HepG2 (cell line): ENCODE measurements around the gene ASCC3. TPM values are rescaled to one million over a fixed set of nuclear protein-coding genes. Genes with fewer than 3 reads are reported as not detected.
A peak's percentile ranks its signal among the peaks of the same experiment; 100 is the strongest.

ENCODE experiments used
- ATAC-seq: fragments of 200-7000 bp; cut with Tn5 transposase; 3 replicates; pipeline ENCODE4 v1.9.1; 2020; ENCODE audit warnings: mild to moderate bottlenecking, moderate library complexity
- BruUV-seq: library from RNA; stranded (reverse); fragments of 400-500 nt; replicated peaks from 2 replicates; lab custom pipeline; 2021; lab: Mats Ljungman, UMichigan
- CTCF ChIA-PET: fragments of 300-600 bp; formaldehyde crosslinking; extraction: SDS; loops from one replicate; lab custom pipeline; 2021; ENCODE audit warnings: low total read pairs, inconsistent platforms, low intra/inter-chr PET ratio; lab: Yijun Ruan, JAX
- POLR2A ChIA-PET: fragments of 350-600 bp; sonication (Branson Sonifier 250); formaldehyde crosslinking; loops from one replicate; lab custom pipeline; 2020; ENCODE audit warnings: antibody characterized with exemption, inconsistent platforms; lab: Yijun Ruan, JAX
- DNase-seq: peaks from one replicate; pipeline ENCODE4 v3.0.0-alpha.2; 2015; ENCODE audit warnings: low spot score
- FAIRE-seq: peaks from 3 replicates; lab custom pipeline; 2011; peaks lifted over from hg19 to GRCh38; lab: Jason Lieb, UNC
- H2AFZ ChIP-seq: one replicate; pipeline ENCODE4 v1.6.1; 2011; ENCODE audit warnings: low read length, inconsistent platforms
- H3K27ac ChIP-seq: fragments of 300-600 bp; 3 replicates; pipeline ENCODE4 v1.8.0; 2011; ENCODE audit warnings: mixed run types, mild to moderate bottlenecking, mixed read lengths, low read length, inconsistent platforms; ENCODE audit not compliant: insufficient read depth; ENCODE audit errors: extremely low read length
- H3K27me3 ChIP-seq, 2 experiments: fragments of 200-600 bp in 1 of 2; 2 replicates in 1 of 2; 3 replicates in 1 of 2; pipeline versions ENCODE4 v1.6.0 to v1.8.0; 2011; ENCODE audit warnings: low read length in 2 of 2, mild to moderate bottlenecking in 2 of 2, moderate library complexity in 2 of 2, inconsistent platforms in 1 of 2; ENCODE audit not compliant: insufficient read depth in 2 of 2, control insufficient read depth in 1 of 2
- H3K36me3 ChIP-seq, 2 experiments: fragments of 200-600 bp in 1 of 2; replicated peaks in 1 of 2; 2 replicates in 1 of 2; 3 replicates in 1 of 2; pipeline versions ENCODE4 v1.5.1 to v1.8.0; 2011; ENCODE audit warnings: low read length in 2 of 2, inconsistent platforms in 1 of 2; ENCODE audit not compliant: insufficient read depth in 2 of 2, control insufficient read depth in 1 of 2
- H3K4me1 ChIP-seq: 2 replicates; pipeline ENCODE4 v1.5.1; 2012; ENCODE audit warnings: low read length, inconsistent platforms; ENCODE audit not compliant: insufficient read depth
- H3K4me2 ChIP-seq: 2 replicates; pipeline ENCODE4 v1.6.0; 2011; ENCODE audit warnings: low read depth, low read length, inconsistent platforms
- H3K4me3 ChIP-seq, 3 experiments: fragments of 200-600 bp in 1 of 3; sonication (generic), shearing (Covaris generic) in 1 of 3; replicated peaks in 1 of 3; 2 replicates each; pipeline ENCODE4 v1.5.1; 2011 to 2016; ENCODE audit warnings: low read length in 3 of 3, inconsistent platforms in 2 of 3, low read depth in 2 of 3, mild to moderate bottlenecking in 2 of 3, control low read depth in 1 of 3, mixed read lengths in 1 of 3; ENCODE audit not compliant: insufficient read depth in 1 of 3
- H3K79me2 ChIP-seq: one replicate; pipeline ENCODE4 v1.6.1; 2011; ENCODE audit warnings: low read length, inconsistent platforms; ENCODE audit not compliant: insufficient read depth
- H3K9ac ChIP-seq: 2 replicates; pipeline ENCODE4 v1.6.0; 2011; ENCODE audit warnings: mild to moderate bottlenecking, low read depth, low read length, inconsistent platforms; ENCODE audit not compliant: insufficient read depth
- H3K9me3 ChIP-seq: 2 replicates; pipeline ENCODE4 v1.5.1; 2012; ENCODE audit warnings: mild to moderate bottlenecking, low read length
- H4K20me1 ChIP-seq: 2 replicates; pipeline ENCODE4 v1.6.0; 2011; ENCODE audit warnings: inconsistent platforms, mild to moderate bottlenecking, low read length, moderate library complexity; ENCODE audit not compliant: insufficient read depth
- RBAK ChIP-seq: sonication (generic); formaldehyde crosslinking; IDR thresholded peaks from 2 replicates; pipeline ENCODE4 v1.5.1; 2020; ENCODE audit warnings: mild to moderate bottlenecking, missing genetic modification reagents
- U2AF2 ChIP-seq: fragments of 200-400 bp; formaldehyde crosslinking; IDR thresholded peaks from 2 replicates; pipeline ENCODE4 v1.6.1; 2017; ENCODE audit warnings: low read depth, mild to moderate bottlenecking, low read length
- ZBTB39 ChIP-seq: sonication (generic); formaldehyde crosslinking; IDR thresholded peaks from 2 replicates; pipeline ENCODE4 v1.5.0; 2020; ENCODE audit warnings: missing genetic modification reagents
- ZNF253 ChIP-seq: sonication (generic); formaldehyde crosslinking; IDR thresholded peaks from 2 replicates; pipeline ENCODE4 v1.8.0; 2022; ENCODE audit warnings: mild to moderate bottlenecking, missing genetic modification reagents, borderline replicate concordance
- ZNF768 ChIP-seq: sonication (generic); formaldehyde crosslinking; IDR thresholded peaks from 2 replicates; pipeline ENCODE4 v1.4.0; 2020; ENCODE audit warnings: missing genetic modification reagents
- ZNF782 ChIP-seq: sonication (generic); formaldehyde crosslinking; IDR thresholded peaks from 2 replicates; pipeline ENCODE4 v1.4.0; 2020; ENCODE audit warnings: missing genetic modification reagents, mild to moderate bottlenecking, borderline replicate concordance
- WGBS: methylation state at CpG from one replicate; pipeline ENCODE4 v1.1.6; 2017; ENCODE audit warnings: low lambda C conversion rate; 5-methylcytosine and 5-hydroxymethylcytosine counted together
- in situ Hi-C: cut with HindIII; loops from 2 replicates; pipeline ENCODE4 v1.10.0; 2017; ENCODE audit warnings: low pct_unique_long_range_greater_than_20kb; ENCODE audit not compliant: extremely low pct_ligation_motif_present
- intact Hi-C: fragments of 100-400 bp; cut with micrococcal nuclease; formaldehyde crosslinking; loops from one replicate; pipeline ENCODE4 v1.10.0; 2022; ENCODE audit not compliant: unreplicated experiment
- polyA plus RNA-seq, 8 experiments: library from polyadenylated mRNA; depleted of rRNA in 3 of 8; stranded (reverse) in 7 of 8; unstranded in 1 of 8; fragments of >200 nt; fragmentation: Illumina TruSeq in 4 of 8; extraction: Trizol in 4 of 8; gene quantifications; 2 replicates each; pipeline versions ENCODE4 v1.2.1 to v1.2.3, GENCODE V29; 2011 to 2016; ENCODE audit warnings: low read depth in 4 of 8, missing spikeins in 1 of 8, mixed read lengths in 1 of 8; ENCODE audit not compliant: insufficient read depth in 1 of 8
- total RNA-seq, 5 experiments: library from RNA; depleted of rRNA; stranded (reverse); fragments of >200 nt; fragmentation: Illumina TruSeq; extraction: Trizol; gene quantifications; 2 replicates each; pipeline ENCODE4 v1.2.3, GENCODE V29; 2016; ENCODE audit warnings: low read depth in 1 of 5

The ASCC3 gene
- total and polyA plus RNA-seq, 2 of the 13 experiments (the other 11 are each of a cell fraction or from before 2014, with no cell fraction given) = 23.1 to 55.7 TPM

DNA sequence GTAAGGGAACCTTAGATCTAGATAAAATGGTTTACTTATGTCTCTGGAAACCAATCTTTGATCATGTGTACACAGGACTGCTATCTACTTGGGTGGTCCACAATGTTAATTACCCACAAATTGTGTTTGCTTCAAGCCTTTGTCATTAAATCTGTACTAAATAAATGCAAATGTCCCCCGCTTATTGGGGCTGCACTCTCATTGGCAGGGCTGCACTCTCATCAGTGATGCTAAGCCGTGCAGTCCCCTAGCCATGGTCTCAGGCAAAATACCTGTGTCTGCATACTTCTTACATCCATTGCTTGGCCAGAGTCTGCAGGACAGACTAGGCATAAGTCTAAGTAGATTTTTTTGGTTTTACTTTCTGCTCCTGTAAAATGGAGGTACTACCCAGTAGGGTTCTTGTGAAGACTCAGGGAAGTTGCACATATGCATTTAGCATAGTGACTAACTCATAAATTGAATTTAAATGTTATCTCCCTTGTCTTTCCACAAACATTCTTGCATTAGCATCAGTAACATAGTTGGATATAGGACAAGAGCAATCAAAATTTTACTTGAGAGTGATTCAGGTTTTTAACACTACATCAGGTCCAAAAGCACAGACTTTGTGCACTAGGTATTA is 117.4 kb downstream of the ASCC3 start:
- FAIRE-seq (no peak), ATAC-seq (no peak)
- POLR2A ChIA-PET = no interaction called here
- intact Hi-C loops (no loop called here), in situ Hi-C loops (no loop called here)
- no peak overlapping the region for H3K27ac ChIP-seq
- no peaks in the 10 kb centered on the region for H4K20me1 ChIP-seq
- H3K4me1 ChIP-seq = no peaks in the 10 kb centered on the region
- no peaks in the 10 kb centered on the region for H3K79me2 ChIP-seq
- 100% methylated on average over 2 of the region's 2 CpGs for WGBS
- H3K4me3 ChIP-seq = no peak overlapping the region
- H3K27me3 ChIP-seq = no peaks in the 10 kb centered on the region
- no peak overlapping the region for H3K4me2 ChIP-seq
- no peak overlapping the region for H2AFZ ChIP-seq
- H3K36me3 ChIP-seq = peaks cover 1 to 29% of the 10 kb centered on the region in 2 experiments
- no peak for TF ChIP-seq ZNF782 (CRISPR knock-in tag)
- TF ChIP-seq RBAK (CRISPR knock-in tag) = no peak
- no peak for TF ChIP-seq U2AF2
- no peak for TF ChIP-seq ZNF768 (CRISPR knock-in tag)
- peak; percentile 64; the same call in 1 of the 2 replicates for TF ChIP-seq ZNF253 (CRISPR knock-in tag)
- TF ChIP-seq ZBTB39 (CRISPR knock-in tag) = no peak
- TF ChIP-seq, all 625 proteins: peak for 1
- Histone ChIP-seq H3K9ac (no peak overlapping the region), H3K9me3 (peaks cover 10% of the 10 kb centered on the region)
- DNase-seq = no peak
- BruUV-seq = no TSS peak
- CTCF ChIA-PET = no interaction called here
